Measurements from ENCODE around the gene TP53BP1. TPM values are rescaled to one million over a fixed set of nuclear protein-coding genes. Genes with fewer than 3 reads are reported as not detected.
"Not testable (repeated sequence)": the region's sequence is repeated elsewhere in the genome, so short reads cannot be mapped to it uniquely, and the experiment has no call there.

The TP53BP1 gene
- 61.6 TPM for total RNA-seq

- peak; percentile 96 for DNase-seq (ENCODE audit: low spot score)
Observed at GRCh38 chr15:43492673-43493601, at the start of gene TP53BP1. Gene TP53BP1 (minus strand): TSS chr15:43493156. CDS start chr15:43493043, 113 bp downstream.

- no peak for DNase-seq (ENCODE audit: low spot score)
Observed at GRCh38 chr15:43541785-43542184, 48.8 kb upstream of the TP53BP1 start.

- DNase-seq (ENCODE audit: low spot score), result no peak
Observed at GRCh38 chr15:43538091-43538490, 45.1 kb upstream of the TP53BP1 start.

GRCh38 chr15:43534897-43535296, 41.9 kb upstream of the TP53BP1 start:
- DNase-seq (ENCODE audit: low spot score), result no peak

GRCh38 chr15:43532826-43533225, 39.9 kb upstream of the TP53BP1 start:
- not testable (repeated sequence) for DNase-seq (ENCODE audit: low spot score)

- no peak for DNase-seq (ENCODE audit: low spot score)
Observed at GRCh38 chr15:43531018-43531670, 38.2 kb upstream of the TP53BP1 start.

GRCh38 chr15:43529587-43530345, 36.8 kb upstream of the TP53BP1 start:
- no peak for DNase-seq (ENCODE audit: low spot score)

GRCh38 chr15:43529141-43529540, 36.2 kb upstream of the TP53BP1 start:
- DNase-seq (ENCODE audit: low spot score), result no peak

- DNase-seq (ENCODE audit: low spot score), result no peak
Observed at GRCh38 chr15:43528542-43529007, 35.6 kb upstream of the TP53BP1 start.

- DNase-seq (ENCODE audit: low spot score), result no peak
Observed at GRCh38 chr15:43527802-43528541, 35.0 kb upstream of the TP53BP1 start.

GRCh38 chr15:43527016-43527801, 34.3 kb upstream of the TP53BP1 start:
- DNase-seq (ENCODE audit: low spot score), result no peak

- no peak for DNase-seq (ENCODE audit: low spot score)
Observed at GRCh38 chr15:43526261-43526930, 33.4 kb upstream of the TP53BP1 start.

GRCh38 chr15:43525131-43525530, 32.2 kb upstream of the TP53BP1 start:
- DNase-seq (ENCODE audit: low spot score), result no peak

GRCh38 chr15:43524254-43524845, 31.4 kb upstream of the TP53BP1 start:
- DNase-seq (ENCODE audit: low spot score), result no peak

GRCh38 chr15:43523646-43524045, 30.7 kb upstream of the TP53BP1 start:
- DNase-seq (ENCODE audit: low spot score), result no peak

- no peak for DNase-seq (ENCODE audit: low spot score)
Observed at GRCh38 chr15:43522247-43522646, 29.3 kb upstream of the TP53BP1 start.

- DNase-seq (ENCODE audit: low spot score), result no peak
Observed at GRCh38 chr15:43521419-43521818, 28.5 kb upstream of the TP53BP1 start.

- no peak for DNase-seq (ENCODE audit: low spot score)
Observed at GRCh38 chr15:43520138-43520537, 27.2 kb upstream of the TP53BP1 start.

- no peak for DNase-seq (ENCODE audit: low spot score)
Observed at GRCh38 chr15:43519196-43519595, 26.2 kb upstream of the TP53BP1 start.
